Esophagus squamous epithelium (tissue), 5 donors: Measurements from ENCODE around the gene DRGX. TPM values are rescaled to one million over a fixed set of nuclear protein-coding genes. Genes with fewer than 3 reads are reported as not detected.

Source experiments
- DNase-seq: peaks from one replicate; lab custom pipeline; 2025; lab: John Stamatoyannopoulos, UW
- H3K27ac ChIP-seq, 4 donors: fragments of 200-600 bp; sonication (generic); one replicate each; pipeline ENCODE4 v1.5.1; 2016 to 2019; ENCODE audit warnings: mild to moderate bottlenecking in 1 of 4
- H3K27me3 ChIP-seq, 4 donors: fragments of 200-600 bp; sonication (generic); 1 replicate in 3 of 4; 2 replicates in 1 of 4; pipeline versions ENCODE4 v1.5.1 to v1.6.0; 2017 to 2021; ENCODE audit warnings: antibody characterized with exemption in 1 of 4
- H3K36me3 ChIP-seq, 3 donors: fragments of 200-600 bp; sonication (generic); one replicate each; pipeline ENCODE4 v1.5.1; 2016 to 2019
- H3K4me1 ChIP-seq, 3 donors: fragments of 200-600 bp; sonication (generic); one replicate each; pipeline ENCODE4 v1.5.1; 2017 to 2019
- H3K4me3 ChIP-seq, 4 donors: fragments of 200-600 bp; sonication (generic); 1 replicate in 3 of 4; 2 replicates in 1 of 4; pipeline ENCODE4 v1.5.1; 2016 to 2019; ENCODE audit warnings: mild to moderate bottlenecking in 2 of 4, moderate library complexity in 1 of 4
- H3K9me3 ChIP-seq, 3 donors: fragments of 200-600 bp; sonication (generic); one replicate each; pipeline ENCODE4 v1.5.1; 2016 to 2019
- CTCF ChIP-seq, 6 experiments: fragments of 450-650 bp in 4 of 6; fragments of 200-600 bp in 2 of 6; sonication (generic) in 2 of 6; IDR thresholded peaks; one replicate each; pipeline ENCODE4 v1.5.1; 2016 to 2019; ENCODE audit warnings: antibody characterized with exemption in 6 of 6, mild to moderate bottlenecking in 4 of 6, moderate library complexity in 4 of 6
- POLR2A ChIP-seq, 4 donors: fragments of 450-650 bp; IDR thresholded peaks; one replicate each; pipeline ENCODE4 v1.6.1; 2017; ENCODE audit warnings: antibody characterized with exemption in 4 of 4, mild to moderate bottlenecking in 4 of 4, moderate library complexity in 3 of 4
- WGBS, 2 donors: methylation state at CpG; one replicate each; pipeline ENCODE4 v1.1.5; 2018; 5-methylcytosine and 5-hydroxymethylcytosine counted together
- intact Hi-C: fragments of 100-400 bp; cut with DNase I; formaldehyde crosslinking; loops from one replicate; pipeline ENCODE4 v1.15.0; 2022
- total RNA-seq, 4 donors: library from RNA; depleted of rRNA; stranded (reverse); fragments of >200 nt; gene quantifications; one replicate each; pipeline ENCODE4 v1.1.0, GENCODE V29; 2016
- donor health status: DM: yes; HTN: yes; CAD: no.

Gene DRGX
- total RNA-seq, 4 donors from 2014 or later, result not detected

DNA sequence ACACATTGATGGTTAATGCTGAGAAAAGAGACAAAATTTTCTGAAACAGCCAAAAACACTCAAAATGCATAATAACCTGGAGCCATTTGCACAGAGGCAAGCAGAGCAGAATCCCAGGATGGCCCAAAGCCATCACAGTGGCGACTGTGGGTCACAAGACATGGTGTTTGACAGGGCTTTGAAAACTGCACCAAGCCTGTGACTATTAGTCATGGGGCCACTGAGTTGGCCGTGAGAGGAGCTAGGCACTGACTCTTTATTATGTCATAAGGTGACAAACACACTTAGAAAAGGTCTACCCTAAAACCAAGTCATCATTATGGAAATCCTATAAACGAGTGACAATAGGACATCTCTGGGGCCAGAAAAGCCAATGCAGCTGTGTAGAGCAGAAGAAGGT, 23.9 kb downstream of the DRGX start:
- H3K27me3 ChIP-seq, result peaks cover 0 to 13% (median 0%) of the 10 kb centered on the region in 4 donors
- no peaks in the 10 kb centered on the region for H3K36me3 ChIP-seq
- no peak overlapping the region for H3K27ac ChIP-seq
- intact Hi-C loops, result no loop called here
- H3K9me3 ChIP-seq, result no peaks in the 10 kb centered on the region
- no peak for DNase-seq
- 53 to 65% methylated on average over 3 of the region's 3 CpGs for WGBS, 2 donors
- TF ChIP-seq CTCF (IDR thresholded peaks at IDR 0.05) (no peak), POLR2A (IDR thresholded peaks at IDR 0.05) (no peak)
- H3K4me1 ChIP-seq, result no peaks in the 10 kb centered on the region
- no peak overlapping the region for H3K4me3 ChIP-seq

DNA sequence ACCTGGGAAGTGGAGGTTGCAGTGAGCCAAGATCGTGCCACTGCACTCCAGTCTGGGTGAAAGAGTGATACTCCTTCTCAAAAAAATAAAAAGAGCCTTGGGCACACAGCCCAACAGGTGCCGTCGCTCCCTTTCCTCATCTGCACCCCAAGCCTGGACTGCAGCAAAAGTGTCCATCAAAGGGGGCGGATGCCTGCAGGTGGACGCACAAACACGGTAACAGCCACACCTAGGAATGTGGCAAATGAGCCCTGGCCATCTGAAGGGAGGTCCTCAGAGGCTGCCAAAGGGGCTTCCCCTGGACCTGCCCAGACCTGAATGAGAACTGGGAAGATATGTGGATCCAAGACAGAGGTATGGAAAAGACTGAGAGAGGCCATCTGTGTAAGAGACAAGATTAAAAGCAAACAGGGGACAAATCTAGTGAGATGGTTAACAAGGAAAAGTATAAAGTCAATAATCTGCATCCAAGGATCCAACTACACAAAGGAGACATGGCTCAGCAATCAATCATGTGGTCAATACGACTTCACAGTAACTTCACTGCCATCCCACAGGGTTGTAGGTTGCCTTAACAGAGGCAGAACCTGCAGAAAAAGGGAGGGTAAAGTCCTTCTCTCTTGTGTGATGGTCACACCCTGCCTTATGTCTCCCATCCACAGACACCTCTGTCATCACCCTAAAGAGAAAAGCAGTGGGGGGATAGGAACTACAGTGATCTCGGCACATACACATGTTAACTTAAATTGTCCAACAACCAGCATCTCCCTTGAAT, 25.4 kb downstream of the DRGX start:
- Histone ChIP-seq H3K4me1 (no peaks in the 10 kb centered on the region), H3K9me3 (no peaks in the 10 kb centered on the region), H3K4me3 (no peak overlapping the region), H3K27ac (no peak overlapping the region), H3K36me3 (no peaks in the 10 kb centered on the region), H3K27me3 (peaks cover 0 to 5% (median 0%) of the 10 kb centered on the region in 4 donors)
- 60 to 65% methylated on average over 6 of the region's 8 CpGs for WGBS, 2 donors
- DNase-seq, result no peak
- intact Hi-C loops, result no loop called here
- TF ChIP-seq POLR2A (IDR thresholded peaks at IDR 0.05) (no peak), CTCF (IDR thresholded peaks at IDR 0.05) (no peak)

GRCh38 chr10:49369216-49370162, 26.4 kb downstream of the DRGX start:
- intact Hi-C loops, result no loop called here
- no peak overlapping the region for H3K27ac ChIP-seq

GRCh38 chr10:49368256-49368655, 27.6 kb downstream of the DRGX start:
- H3K4me1 ChIP-seq, result no peaks in the 10 kb centered on the region
- no peak overlapping the region for H3K4me3 ChIP-seq
- H3K27ac ChIP-seq, result no peak overlapping the region
- WGBS, 2 donors, result 60 to 82% methylated on average over 1 to 3 of the region's 4 CpGs
- no peaks in the 10 kb centered on the region for H3K9me3 ChIP-seq
- H3K36me3 ChIP-seq, result no peaks in the 10 kb centered on the region
- no peak for DNase-seq
- TF ChIP-seq CTCF (IDR thresholded peaks at IDR 0.05) (no peak), POLR2A (IDR thresholded peaks at IDR 0.05) (no peak)
- intact Hi-C loops, result no loop called here
- H3K27me3 ChIP-seq, result peaks cover 0 to 5% (median 0%) of the 10 kb centered on the region in 4 donors

More at GRCh38 chr10:49369216-49370162, 26.4 kb downstream of the DRGX start:
- TF ChIP-seq CTCF (IDR thresholded peaks at IDR 0.05) (no peak), POLR2A (IDR thresholded peaks at IDR 0.05) (no peak)
- Histone ChIP-seq H3K36me3 (no peaks in the 10 kb centered on the region), H3K27me3 (peaks cover 0 to 5% (median 0%) of the 10 kb centered on the region in 4 donors), H3K4me1 (no peaks in the 10 kb centered on the region), H3K9me3 (no peaks in the 10 kb centered on the region), H3K4me3 (no peak overlapping the region)
- WGBS, 2 donors, result 71% methylated on average over 12 to 14 of the region's 14 CpGs
- no peak for DNase-seq
